HL-60 (cell line): ENCODE results near the gene NDUFS2.
A peak's percentile ranks its signal among the peaks of the same experiment; 100 is the strongest.

Source experiments
- DNase-seq, 2 experiments: peaks; one replicate each; pipeline ENCODE4 v3.0.0-alpha.2; 2010 to 2020; ENCODE audit warnings: low read depth in 1 of 2, low spot score in 1 of 2
- H3K27ac ChIP-seq: fragments of 250-450 bp; sonication (Bioruptor Pico); replicated peaks from 2 replicates; pipeline ENCODE4 v1.5.1; 2020; ENCODE audit warnings: mild to moderate bottlenecking, moderate library complexity
- H3K27me3 ChIP-seq: fragments of 250-450 bp; sonication (Bioruptor Pico); 2 replicates; pipeline ENCODE4 v1.5.1; 2021; ENCODE audit warnings: mild to moderate bottlenecking, moderate library complexity; ENCODE audit not compliant: insufficient read depth, poor library complexity, severe bottlenecking
- H3K4me3 ChIP-seq: replicated peaks from 2 replicates; pipeline ENCODE4 v1.5.1; 2011; ENCODE audit warnings: mild to moderate bottlenecking, control low read depth, low read length; ENCODE audit not compliant: insufficient read depth
- GABPA ChIP-seq: IDR thresholded peaks from 2 replicates; pipeline ENCODE4 v1.6.1; 2012; ENCODE audit warnings: low read depth
- POLR2AphosphoS5 ChIP-seq: IDR thresholded peaks from 2 replicates; pipeline ENCODE4 v1.6.1; 2012; ENCODE audit warnings: low read depth
- SPI1 ChIP-seq: IDR thresholded peaks from 2 replicates; pipeline ENCODE4 v1.6.1; 2012; ENCODE audit warnings: low read depth, mild to moderate bottlenecking, borderline replicate concordance
- TF ChIP-seq, protein P1 (sequence below): IDR thresholded peaks from one replicate; pipeline ENCODE4 v1.5.1; 2011; ENCODE audit warnings: low read length, control low read depth, inconsistent platforms; ENCODE audit not compliant: insufficient read depth
- TF ChIP-seq, protein P2 (sequence below): IDR thresholded peaks from 2 replicates; pipeline ENCODE4 v1.6.1; 2012; ENCODE audit warnings: low read depth; ENCODE audit not compliant: insufficient replicate concordance

The NDUFS2 gene

DNA sequence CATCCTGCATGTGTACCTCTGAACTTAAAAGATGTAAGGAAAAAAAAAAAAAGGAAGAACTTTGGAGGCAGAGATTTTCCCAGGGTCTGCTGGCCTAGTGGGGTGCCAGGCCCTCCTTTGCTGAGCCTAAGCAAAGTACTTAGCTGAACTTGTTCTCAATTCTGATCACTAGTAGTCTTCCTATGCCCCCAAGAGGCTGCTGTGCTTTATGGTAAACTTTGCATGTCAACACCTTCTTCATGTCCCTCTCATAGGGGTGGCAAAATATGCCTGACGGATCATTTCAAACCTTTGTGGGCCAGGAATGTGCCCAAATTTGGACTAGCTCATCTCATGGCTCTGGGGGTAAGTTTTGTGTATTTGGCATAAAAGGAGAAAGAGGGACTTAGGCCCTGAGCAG, 44.3 kb upstream of the NDUFS2 start:
- H3K27ac ChIP-seq: no peak overlapping the region
- no peaks in the 10 kb centered on the region for H3K27me3 ChIP-seq
- no peak for TF ChIP-seq SPI1
- TF ChIP-seq, protein P1, sequence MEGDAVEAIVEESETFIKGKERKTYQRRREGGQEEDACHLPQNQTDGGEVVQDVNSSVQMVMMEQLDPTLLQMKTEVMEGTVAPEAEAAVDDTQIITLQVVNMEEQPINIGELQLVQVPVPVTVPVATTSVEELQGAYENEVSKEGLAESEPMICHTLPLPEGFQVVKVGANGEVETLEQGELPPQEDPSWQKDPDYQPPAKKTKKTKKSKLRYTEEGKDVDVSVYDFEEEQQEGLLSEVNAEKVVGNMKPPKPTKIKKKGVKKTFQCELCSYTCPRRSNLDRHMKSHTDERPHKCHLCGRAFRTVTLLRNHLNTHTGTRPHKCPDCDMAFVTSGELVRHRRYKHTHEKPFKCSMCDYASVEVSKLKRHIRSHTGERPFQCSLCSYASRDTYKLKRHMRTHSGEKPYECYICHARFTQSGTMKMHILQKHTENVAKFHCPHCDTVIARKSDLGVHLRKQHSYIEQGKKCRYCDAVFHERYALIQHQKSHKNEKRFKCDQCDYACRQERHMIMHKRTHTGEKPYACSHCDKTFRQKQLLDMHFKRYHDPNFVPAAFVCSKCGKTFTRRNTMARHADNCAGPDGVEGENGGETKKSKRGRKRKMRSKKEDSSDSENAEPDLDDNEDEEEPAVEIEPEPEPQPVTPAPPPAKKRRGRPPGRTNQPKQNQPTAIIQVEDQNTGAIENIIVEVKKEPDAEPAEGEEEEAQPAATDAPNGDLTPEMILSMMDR: no peak
- no peak for TF ChIP-seq POLR2AphosphoS5
- TF ChIP-seq GABPA: no peak
- TF ChIP-seq, protein P2, sequence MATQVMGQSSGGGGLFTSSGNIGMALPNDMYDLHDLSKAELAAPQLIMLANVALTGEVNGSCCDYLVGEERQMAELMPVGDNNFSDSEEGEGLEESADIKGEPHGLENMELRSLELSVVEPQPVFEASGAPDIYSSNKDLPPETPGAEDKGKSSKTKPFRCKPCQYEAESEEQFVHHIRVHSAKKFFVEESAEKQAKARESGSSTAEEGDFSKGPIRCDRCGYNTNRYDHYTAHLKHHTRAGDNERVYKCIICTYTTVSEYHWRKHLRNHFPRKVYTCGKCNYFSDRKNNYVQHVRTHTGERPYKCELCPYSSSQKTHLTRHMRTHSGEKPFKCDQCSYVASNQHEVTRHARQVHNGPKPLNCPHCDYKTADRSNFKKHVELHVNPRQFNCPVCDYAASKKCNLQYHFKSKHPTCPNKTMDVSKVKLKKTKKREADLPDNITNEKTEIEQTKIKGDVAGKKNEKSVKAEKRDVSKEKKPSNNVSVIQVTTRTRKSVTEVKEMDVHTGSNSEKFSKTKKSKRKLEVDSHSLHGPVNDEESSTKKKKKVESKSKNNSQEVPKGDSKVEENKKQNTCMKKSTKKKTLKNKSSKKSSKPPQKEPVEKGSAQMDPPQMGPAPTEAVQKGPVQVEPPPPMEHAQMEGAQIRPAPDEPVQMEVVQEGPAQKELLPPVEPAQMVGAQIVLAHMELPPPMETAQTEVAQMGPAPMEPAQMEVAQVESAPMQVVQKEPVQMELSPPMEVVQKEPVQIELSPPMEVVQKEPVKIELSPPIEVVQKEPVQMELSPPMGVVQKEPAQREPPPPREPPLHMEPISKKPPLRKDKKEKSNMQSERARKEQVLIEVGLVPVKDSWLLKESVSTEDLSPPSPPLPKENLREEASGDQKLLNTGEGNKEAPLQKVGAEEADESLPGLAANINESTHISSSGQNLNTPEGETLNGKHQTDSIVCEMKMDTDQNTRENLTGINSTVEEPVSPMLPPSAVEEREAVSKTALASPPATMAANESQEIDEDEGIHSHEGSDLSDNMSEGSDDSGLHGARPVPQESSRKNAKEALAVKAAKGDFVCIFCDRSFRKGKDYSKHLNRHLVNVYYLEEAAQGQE: no peak
- no peak overlapping the region for H3K4me3 ChIP-seq
- DNase-seq: no peak

DNA sequence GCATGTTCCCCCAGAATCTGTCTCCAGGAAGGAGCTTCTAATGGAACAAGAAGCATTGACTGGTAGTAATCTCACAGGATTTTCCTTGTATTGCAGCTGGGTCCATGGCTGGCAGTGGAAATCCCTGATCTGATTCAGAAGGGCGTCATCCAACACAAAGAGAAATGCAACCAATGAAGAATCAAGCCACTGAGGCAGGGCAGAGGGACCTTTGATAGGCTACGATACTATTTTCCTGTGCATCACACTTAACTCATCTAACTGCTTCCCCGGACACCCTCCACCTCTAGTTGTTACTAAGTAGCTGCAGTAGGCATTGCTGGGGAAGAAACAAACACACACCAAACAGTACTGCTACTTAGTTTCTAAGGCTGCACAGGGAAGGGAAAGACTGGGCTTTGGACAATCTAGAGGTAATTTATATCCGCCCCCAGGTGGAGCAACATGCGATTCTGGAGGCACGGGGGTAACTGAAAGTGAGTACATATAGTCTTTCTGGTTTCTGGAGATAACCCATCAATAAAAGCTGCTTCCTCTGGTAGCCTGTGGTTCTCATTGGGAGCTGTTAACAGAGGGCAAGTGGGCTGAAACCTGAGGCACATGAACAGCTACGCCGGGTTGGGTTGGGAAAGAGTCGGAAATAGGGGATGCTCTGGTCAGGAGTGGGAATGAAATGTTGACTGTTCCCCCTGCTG, 43.7 kb upstream of the NDUFS2 start:
- H3K4me3 ChIP-seq: no peak overlapping the region
- no peak for DNase-seq

DNA sequence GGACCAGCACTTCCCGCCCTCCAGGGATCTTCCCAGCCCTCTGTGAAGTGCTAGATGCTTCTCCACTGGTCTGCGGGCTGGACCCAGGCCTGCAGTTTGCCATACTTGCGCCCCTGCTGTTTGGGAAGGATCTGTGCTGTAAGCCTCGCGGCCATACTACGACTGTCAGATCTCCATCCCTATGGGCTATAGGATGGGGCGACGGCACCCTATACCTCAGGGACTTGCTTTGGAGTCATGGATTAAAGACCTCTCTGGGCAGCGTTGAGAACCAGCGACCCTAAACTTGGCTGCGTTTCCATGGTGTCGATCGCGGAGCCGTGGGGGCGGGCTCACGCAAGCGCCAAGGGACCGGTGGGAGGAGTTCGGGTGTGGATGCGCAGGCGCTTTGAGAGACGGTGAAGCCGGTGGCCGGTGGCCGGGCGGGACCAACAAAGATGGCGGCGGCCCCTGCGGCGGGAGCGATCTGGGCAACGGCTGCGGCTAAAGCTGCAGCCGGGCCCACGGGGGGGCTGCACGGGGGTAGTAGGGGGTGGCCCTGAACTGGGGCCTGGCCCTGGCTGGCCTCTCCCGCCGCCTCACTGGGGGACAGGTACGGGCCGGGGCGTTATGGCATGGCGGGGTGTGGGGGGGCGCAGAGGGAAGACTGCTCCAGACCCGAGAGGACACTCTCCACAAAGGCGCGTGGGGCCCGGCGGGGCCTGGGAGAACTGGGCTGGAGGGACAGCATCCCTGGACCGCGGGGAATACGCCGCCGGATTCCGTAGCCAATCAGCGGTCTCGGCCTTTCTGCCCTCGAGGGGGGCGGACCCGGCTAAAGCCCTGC, 42.9 kb upstream of the NDUFS2 start, which contains the start of gene USP21:
Gene USP21, plus strand, starts transcription at position 414 of the 826 bp plus-strand sequence. CDS start 1,141 bp downstream, outside the sequence.
- TF ChIP-seq GABPA (no peak), SPI1 (no peak), POLR2AphosphoS5 (peak; percentile 73)
- TF ChIP-seq, protein P2: peak; percentile 70
- TF ChIP-seq, protein P1: peak; percentile 25
- Histone ChIP-seq H3K27me3 (no peaks in the 10 kb centered on the region), H3K27ac (peak within 1 kb of the TSS; percentile 90), H3K4me3 (peak within 1 kb of the TSS; percentile 88)
- DNase-seq: peak; percentile 76 to 89

More for the DNA sequence above, 43.7 kb upstream of the NDUFS2 start:
- Histone ChIP-seq H3K27me3 (no peaks in the 10 kb centered on the region), H3K27ac (peak overlapping the region; percentile 90)
- no peak for TF ChIP-seq SPI1
- TF ChIP-seq POLR2AphosphoS5: no peak
- no peak for TF ChIP-seq GABPA
- TF ChIP-seq, protein P2: no peak
